NK-92 treated with Interleukin-12 subunit alpha and Interleukin-12 subunit beta, amount 100 ng/mL, for 24 hours (cell line): Measurements from ENCODE around the gene TCHHL1.
"Not testable (repeated sequence)": the region's sequence is repeated elsewhere in the genome, so short reads cannot be mapped to it uniquely, and the experiment has no call there.

Experiments used
- DNase-seq: peaks from one replicate; lab custom pipeline; 2025; lab: John Stamatoyannopoulos, UW

The TCHHL1 gene

DNA sequence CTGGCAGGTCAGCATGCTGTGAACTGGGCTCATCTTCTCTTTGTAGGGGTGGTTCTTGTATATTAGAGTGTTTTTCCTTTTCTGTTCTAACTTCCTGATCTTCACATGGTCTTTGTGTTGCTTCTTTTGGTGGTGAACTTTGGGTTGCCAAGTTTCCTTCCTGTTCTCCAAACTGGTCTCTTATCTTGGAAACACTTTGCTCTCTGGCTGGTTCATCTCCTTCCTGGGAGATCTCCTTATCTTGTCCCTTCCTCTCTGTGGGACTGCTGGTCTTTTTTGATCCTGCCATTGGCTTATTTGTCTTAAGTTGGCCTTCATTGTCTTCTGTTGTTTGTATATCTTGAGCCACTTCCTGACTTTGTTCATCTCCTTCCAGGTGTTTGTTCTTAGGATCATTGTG is 2.1 kb downstream of the TCHHL1 start:
- DNase-seq: no peak

GRCh38 chr1:152084853-152085252 is 4.0 kb downstream of the TCHHL1 start:
- DNase-seq: no peak

DNA sequence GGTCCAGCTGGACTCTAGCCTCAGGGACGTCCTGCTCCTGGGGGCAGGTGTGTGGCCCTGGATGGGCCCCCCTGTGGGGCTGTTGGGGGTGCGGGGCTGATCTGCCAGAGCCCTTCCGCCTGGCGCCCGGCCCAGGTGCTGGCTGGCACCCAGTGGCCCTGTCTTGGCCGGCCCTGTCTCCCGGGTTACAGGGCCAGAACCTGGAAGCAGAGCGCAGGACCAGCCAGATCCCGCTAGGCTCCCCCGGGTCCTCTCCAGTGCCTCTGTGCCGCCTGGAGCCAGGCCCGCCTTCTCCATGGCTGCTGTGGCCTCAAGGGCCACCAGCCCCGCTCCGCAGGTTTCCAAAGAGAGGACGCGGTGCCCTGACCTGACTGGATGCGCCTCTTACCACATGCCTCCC is 7.8 kb downstream of the TCHHL1 start:
- DNase-seq: not testable (repeated sequence)

DNA sequence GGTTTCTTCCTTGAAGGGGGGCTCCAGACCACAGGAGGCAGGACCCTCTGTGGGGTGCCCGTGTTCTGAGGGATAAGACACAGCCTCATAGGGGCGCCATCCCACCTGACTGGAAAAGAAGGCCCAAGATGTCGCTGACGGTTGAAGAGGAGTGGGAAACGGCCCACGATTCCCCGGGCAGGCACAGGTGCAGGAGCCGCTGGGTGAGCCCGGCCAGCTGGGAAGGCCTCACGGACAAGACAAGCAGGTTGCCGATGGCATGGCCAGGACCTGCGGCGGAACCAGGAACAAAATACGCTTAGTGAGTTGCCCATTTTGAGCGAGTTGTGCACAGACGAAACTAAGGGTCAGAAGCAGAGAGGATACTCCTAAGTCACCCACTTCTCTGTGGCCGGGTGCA is 8.4 kb downstream of the TCHHL1 start:
- not testable (repeated sequence) for DNase-seq

- no peak for DNase-seq
These were observed 9.9 kb downstream of the TCHHL1 start for GRCh38 chr1:152078831-152079441.

GRCh38 chr1:152072311-152072710 is 16.6 kb downstream of the TCHHL1 start:
- DNase-seq: no peak

- DNase-seq: no peak
These were observed 17.7 kb downstream of the TCHHL1 start for GRCh38 chr1:152071123-152071522.

DNA sequence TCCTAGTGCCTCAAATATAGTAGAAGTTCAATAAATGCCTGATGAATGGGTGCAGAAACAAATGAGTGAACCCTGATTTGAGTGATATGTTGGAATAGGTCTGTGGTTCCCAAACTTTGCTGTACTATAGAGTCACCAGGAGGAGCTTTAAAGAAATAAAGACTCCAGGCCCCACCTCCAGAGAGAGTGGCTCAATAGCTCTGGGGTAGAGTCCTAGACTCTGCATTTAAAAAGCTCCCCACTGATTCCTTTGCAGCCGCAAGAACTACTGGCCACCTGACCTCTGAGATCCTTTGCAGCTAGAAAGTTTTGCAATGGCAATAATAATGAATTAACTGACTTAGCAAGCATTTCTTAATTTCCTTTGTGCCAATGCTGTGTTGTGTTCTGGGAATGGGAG is 20.9 kb downstream of the TCHHL1 start:
- DNase-seq: no peak

DNA sequence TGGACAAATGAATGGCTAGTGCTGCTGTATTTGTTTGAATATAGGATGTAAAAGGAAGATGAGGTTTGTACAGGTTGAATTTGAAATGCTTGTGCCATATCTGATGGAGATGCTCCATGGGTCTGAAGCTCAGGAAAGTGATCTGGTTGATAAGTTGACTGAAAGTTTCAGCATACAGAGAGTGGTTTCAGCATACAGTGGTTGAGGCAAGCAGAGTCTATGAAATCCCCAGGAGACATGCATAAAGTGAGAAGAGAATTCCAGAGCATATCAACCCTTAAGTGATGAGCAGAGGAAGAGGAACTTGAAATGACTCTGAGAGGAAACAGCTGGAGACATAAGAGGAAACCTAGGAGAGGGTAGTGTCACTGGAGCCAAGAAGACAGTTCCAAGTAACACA is 21.7 kb downstream of the TCHHL1 start:
- no peak for DNase-seq

- DNase-seq: no peak
These were observed 26.9 kb downstream of the TCHHL1 start for GRCh38 chr1:152061952-152062351.

- no peak for DNase-seq
These were observed 35.5 kb downstream of the TCHHL1 start for GRCh38 chr1:152053375-152053774.

- peak; percentile 67 for DNase-seq
These were observed 36.3 kb downstream of the TCHHL1 start for GRCh38 chr1:152052606-152053005.

GRCh38 chr1:152050886-152051675 is 37.8 kb downstream of the TCHHL1 start:
- DNase-seq: no peak

DNA sequence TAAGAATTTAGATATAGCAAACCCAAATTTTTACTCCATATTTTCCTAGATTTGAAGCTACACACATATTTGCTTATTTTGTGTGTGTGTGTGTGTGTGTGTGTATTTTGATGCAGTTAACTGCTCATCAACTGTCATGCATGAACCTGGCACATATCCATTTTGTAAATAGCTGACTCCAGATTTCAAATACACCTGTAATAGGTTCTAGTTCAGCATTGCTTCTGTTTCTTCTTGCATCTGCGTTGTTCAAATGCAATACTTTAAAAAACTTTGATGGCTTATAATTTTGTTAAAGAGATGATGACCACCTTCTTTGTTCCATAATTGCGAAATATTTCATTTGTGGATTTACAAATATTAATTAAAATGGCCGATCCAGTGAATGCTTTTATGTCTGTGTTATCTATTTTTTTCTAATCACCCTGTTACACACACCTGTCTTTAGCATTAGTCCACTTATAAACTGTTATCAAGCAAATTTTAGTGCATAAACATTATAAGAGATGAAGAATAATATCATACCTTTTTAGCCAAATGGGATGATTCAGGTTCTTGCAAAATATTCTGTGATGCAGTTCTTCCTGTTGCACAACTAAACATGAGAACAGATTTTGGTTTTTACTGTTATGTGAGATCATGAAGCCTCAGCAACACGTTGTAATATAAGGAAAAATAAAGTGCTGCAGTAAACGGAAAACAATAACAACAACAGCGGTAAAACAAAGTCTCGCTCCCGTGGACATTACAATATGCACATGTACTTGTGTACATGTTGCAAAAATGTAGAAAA is 39.4 kb downstream of the TCHHL1 start:
- DNase-seq: no peak

DNA sequence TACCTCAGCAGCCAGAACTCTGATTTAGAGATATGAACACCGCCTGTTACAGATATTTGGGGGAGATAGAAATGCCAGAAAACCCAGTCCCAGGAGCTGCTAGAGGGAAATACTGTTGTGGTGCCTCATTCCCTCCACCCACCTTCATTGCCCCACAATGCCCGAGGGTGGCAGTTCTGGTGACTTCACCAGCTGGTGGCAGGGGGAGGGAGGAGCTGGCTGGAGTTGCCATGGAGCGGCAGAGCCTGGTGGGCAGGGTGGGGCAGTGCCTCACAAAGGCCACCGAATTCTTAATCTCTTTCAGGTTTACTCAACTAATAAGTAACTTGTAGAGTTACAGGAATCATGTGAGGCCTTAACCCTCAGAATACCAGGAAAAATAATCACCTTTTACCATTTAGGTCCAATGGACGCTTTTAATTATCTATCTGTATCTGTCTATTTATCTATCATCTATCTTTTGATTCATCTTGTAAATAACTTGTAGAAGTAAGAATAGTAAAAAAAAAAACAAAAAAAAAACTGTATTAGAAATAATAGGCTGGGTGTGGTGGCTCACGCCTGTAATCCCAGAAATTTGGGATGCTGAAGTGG is 40.4 kb downstream of the TCHHL1 start:
- DNase-seq: peak; percentile 88

DNA sequence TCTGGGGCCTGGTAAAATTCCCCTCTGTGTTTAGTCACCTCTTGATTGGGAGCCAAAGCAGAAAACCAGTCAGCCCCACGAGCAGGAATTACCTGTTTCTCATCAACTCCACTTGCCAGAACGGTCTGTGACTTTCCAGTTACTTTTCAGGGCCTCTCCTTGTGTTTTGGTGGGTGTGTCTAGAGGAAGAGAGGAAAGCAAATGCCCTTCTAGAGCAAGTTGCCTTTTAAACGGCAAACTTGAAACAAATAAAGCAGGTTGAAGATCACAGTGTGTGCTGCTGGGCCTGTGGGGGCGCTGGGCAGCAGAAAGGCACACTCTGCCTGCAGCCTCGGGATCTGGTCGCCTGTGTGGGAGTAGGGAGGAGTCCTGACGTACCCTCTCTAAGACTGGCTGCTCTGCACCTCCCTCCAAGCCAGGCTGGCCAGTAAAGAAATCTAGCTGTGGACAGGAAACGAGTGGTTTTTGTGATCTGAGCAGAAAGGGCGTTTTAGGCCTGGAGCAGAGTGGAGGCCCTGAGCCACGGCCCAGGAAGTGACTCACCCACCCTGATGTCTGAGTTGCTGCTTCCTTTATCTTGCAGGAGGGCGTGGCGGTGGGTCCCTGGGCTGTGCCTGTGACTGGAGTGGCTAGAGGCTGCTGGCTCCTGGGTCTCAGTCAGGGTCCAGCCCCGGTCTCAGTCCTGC is 41.0 kb downstream of the TCHHL1 start:
- DNase-seq: peak; percentile 99

DNA sequence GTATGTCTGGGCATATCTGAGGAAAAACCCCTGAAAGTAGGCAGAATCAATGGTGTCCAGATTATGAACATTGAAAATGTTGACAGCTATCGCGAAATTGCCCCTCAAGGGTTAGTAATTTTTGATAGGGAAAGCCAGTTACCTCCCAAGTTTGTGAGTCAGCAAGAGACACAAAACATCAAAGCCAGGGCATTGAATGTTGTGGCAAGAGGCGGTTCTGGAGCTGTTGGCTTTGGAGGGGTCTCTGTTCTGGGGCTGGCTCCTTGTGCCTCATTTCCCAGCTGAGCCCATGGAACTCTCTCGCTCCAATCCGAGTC is 41.5 kb downstream of the TCHHL1 start:
- no peak for DNase-seq

DNA sequence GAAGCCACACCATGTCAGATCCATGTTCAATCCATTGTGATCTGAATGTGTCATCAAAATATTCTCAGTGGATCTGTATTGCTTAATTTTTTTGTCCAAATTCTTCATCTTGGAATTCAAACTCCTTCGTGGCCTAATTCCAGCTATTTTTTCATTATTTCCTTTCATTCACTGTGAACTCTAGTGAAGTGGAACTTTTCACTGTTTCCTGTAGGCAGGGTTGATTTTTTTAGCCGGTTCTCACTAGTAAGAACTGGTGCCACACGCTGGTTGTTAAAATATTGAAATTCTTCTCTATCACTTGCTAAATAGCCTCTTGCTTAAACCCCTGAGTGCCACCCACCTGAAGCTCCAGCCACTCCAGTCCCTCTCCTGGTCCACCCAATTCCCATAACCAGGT is 44.5 kb downstream of the TCHHL1 start:
- no peak for DNase-seq

- no peak for DNase-seq
These were observed 45.0 kb downstream of the TCHHL1 start for GRCh38 chr1:152043870-152044269.

- DNase-seq: no peak
These were observed 46.8 kb downstream of the TCHHL1 start for GRCh38 chr1:152042030-152042429.

- DNase-seq: no peak
These were observed 49.0 kb downstream of the TCHHL1 start for GRCh38 chr1:152039886-152040285.

DNA sequence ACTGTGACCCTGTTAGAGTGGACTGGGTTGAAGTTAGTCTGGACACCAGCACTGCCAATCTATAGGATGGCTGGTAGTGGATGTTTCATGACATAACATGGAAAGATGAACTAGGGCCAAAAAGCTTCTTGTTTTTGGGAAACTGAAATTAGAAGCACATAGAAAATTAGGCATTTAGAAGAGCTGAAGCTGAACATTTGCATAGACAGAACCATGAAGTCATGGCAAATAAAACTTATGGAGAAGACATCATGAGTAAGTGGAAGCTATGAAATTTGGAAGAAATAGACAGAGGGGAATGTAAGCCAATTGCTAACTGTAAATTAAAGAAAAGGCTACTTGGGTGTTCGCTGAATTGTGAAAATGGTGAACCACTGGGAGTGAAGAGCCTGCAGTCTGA is 49.4 kb downstream of the TCHHL1 start:
- no peak for DNase-seq
